Measurements from ENCODE around the gene SAMMSON.

GRCh38 chr3:70072754-70073153, 73.2 kb downstream of the SAMMSON start:
- TF ChIP-seq CTCF (conservative IDR thresholded peaks at IDR 0.05 in 1 of 2, IDR thresholded peaks at IDR 0.05 in 1 of 2; ENCODE audit: low read depth in 1 of 2, low read length in 2 of 2): no peak
- TF ChIP-seq EZH2 (IDR thresholded peaks at IDR 0.05; ENCODE audit: low read length, missing control alignments): no peak

Data from fibroblast of lung (primary cell).